IPS-NIHi7 (cell line): ENCODE measurements around the gene PYY.

ENCODE experiments used
- DNase-seq: peaks from one replicate; pipeline ENCODE4 v3.0.0; 2012; ENCODE audit warnings: mixed read lengths; ENCODE audit errors: extremely low spot score

PYY gene

DNA sequence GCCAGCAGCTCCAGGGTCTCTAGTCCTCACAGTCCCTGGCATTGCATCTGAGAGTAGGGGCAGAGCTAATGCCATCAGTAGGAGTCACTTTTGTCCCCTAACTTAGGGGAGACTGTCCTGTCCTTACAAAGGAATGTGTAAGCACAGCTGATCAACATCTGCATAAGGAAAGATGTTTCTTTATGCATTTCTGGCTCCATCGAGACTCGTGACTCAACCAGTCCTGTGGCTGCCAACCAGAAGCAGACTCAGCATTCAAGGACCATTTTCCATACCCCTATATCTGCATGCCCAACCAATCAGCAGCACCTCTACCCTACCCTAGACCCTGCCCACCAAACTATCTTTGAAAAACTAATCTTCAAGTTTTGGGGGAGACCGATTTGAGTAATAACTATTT, 38.2 kb downstream of the PYY start:
- no peak for DNase-seq

DNA sequence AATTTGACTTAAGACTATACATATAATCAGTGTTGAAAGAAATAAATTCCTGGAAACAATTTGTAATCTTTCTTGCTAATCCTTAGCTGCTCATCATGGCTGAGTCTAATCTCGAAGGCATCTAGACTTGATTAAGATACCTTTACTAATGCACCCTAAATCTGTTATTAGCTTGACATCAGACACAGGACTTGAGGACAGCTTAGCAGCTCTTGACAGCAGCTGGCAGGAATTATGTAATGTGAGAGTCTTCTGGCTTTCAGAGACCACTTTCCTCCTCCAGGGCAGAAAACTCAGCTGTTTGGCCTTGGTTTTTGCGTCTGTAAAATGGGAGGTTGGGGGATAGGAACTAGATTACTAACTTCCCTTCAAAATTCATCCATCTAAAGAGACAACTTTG, 39.3 kb downstream of the PYY start:
- no peak for DNase-seq

GRCh38 chr17:43913584-43913983, 40.2 kb downstream of the PYY start:
- no peak for DNase-seq

DNA sequence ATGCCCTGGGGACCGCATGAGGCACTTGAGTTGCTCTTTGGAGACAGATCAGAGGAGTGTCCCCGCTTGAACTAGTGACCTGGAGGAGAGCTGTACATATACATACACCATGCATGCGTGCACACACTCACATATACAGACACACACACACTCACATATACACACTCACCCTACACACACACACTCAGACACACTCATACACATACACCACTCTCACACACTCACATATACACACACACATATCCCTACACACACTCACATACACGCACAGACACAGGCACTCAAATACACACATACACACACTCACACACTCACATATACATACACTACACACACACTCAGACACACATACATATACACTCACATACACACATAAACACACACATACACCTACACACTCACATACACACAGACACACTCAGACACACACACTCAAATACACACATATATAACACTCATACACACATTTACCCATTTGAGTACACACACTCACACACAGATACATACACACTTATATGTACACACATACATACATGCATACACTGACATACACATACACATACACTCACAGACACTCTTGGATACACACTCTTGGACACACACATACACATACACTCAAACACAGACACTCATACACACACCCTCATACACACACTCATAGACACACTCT, 41.0 kb downstream of the PYY start:
- no peak for DNase-seq

- no peak for DNase-seq
Observed at GRCh38 chr17:43911904-43912303, 41.8 kb downstream of the PYY start.

- no peak for DNase-seq
Observed at GRCh38 chr17:43909537-43910231, 44.1 kb downstream of the PYY start.

DNA sequence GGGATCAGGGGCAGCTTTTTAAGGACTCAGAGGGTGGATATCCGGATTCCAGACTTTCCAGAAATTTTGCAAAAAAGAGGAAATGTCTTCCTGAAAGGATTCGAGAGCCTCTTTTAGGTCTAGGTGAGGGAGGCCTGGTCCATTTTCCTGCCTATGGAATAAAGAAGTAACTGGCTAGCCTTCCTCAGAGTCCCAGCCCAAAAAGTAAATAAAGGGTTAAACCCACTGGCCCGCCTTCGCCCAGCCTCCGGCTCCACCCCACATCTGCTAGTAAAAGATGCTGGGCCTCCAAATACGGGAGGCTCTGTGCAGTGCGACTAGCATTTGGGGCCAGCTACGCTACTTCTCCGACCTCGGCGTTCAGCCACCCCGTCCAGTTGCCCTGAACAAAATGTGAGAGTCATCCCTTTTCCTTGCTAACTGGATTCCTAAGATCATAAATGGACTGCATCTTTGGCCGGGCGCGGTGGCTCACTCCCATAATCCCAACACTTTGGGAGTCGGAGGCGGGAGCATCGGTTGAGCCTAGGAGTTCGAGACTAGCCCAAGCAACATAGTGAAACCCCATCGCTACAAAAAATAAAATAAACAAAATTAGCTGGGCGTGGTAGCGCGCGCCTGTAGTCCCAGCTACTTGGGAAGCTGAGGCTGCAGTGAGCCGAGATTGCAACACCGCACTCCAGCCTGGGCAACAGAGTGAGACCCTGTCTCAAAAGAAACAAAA, 45.6 kb downstream of the PYY start:
- peak; percentile 81 for DNase-seq

DNA sequence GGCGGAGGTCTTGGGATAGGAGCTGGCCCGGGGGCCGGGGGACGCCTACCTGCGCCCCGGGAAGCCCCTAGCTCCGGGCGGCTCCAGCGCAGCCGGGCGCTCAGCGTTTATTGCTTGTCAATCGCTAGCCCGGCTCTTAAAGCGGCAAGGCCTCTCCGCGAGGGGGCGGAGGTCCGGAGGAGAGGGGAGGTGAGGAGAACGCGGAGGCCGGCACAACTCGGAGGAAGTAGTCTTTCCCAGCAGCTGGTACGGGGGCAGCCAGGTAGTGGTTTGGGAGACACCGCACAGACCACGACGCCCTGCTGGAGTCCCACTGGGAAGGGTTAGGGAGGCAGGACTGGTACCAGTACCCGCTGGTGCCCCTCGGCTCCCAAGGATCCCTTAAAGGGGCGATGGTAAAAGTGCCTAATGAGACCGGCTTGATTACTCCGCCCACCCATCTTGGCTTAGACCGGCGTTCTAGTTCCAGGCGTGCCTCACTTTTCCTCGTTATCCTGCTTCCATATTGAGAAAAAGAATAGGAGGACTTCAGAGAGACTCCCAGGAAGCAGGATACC, 46.2 kb downstream of the PYY start, which contains the start of gene MPP2:
MPP2 (minus strand) TSS at position 112 of the 557 bp plus-strand sequence. CDS start 3,076 bp downstream, outside the sequence.
- peak; percentile 85 for DNase-seq

- DNase-seq = no peak
Observed at GRCh38 chr17:43906951-43907424, 46.8 kb downstream of the PYY start.

DNA sequence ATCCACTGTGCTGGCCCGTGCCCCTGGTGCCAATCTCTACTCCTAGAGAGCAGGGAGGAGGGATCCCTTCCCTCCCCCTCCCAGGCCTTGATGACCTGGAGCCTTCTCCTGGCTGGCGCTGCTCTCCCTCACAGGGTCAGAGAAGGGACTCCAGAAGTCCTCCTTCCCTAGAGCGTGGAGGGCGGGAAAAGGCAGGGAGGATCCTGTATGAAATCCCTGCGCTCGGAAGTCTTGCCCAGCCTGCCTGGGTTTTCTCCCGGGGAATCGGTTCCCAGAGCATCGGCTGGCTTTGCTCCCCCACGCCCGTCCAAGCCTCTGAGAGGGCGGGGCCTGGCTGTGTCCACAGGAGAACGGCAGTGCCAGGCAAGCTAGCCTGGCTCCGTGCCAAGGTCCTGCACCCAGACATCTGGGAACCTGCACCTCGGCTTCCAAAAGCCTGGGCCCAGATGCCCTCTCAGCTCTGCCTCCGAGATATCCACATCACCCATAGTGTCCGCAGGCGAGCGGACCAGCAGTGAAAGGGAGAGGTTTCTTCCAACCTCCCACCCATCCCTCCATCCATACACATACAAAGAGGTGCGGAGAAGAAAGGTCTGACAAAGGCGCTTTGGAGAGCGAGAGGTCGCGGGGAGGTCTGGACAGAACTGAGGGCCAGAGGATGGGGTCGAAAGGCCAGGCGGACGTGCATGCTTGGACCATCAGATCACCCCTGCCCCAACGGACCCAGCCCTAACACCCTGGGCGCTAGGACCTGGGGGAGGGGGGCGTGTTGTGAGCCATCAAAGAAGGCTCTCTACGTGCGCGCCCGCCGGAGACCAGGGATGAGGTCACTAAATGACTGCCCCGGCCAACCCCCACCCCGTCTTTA, 47.5 kb downstream of the PYY start:
- DNase-seq = peak; percentile 82

GRCh38 chr17:43905400-43905984, 48.2 kb downstream of the PYY start:
- no peak for DNase-seq
